Astrocyte of the spinal cord (primary cell): Measurements from ENCODE around the gene POLR2J.

Experiments used
- DNase-seq: peaks from one replicate; pipeline ENCODE4 v3.0.0; 2011; ENCODE audit warnings: low read depth, low spot score
- H3K4me3 ChIP-seq: 2 replicates; pipeline ENCODE4 v1.5.1; 2011; ENCODE audit warnings: low read depth, mild to moderate bottlenecking, low read length, moderate library complexity
- CTCF ChIP-seq: IDR thresholded peaks from 2 replicates; pipeline ENCODE4 v1.5.1; 2012; ENCODE audit warnings: low read depth, mild to moderate bottlenecking, low read length, inconsistent platforms
- in situ Hi-C: cut with HindIII; loops from 2 replicates; pipeline ENCODE4 v1.10.0; 2017; ENCODE audit warnings: low sequenced_read_pairs

Gene POLR2J

GRCh38 chr7:102426268-102427018 is 52.3 kb downstream of the POLR2J start:
- H3K4me3 ChIP-seq: no peak overlapping the region
- in situ Hi-C loops: no loop called here
- DNase-seq: no peak

GRCh38 chr7:102425639-102426267 is 53.0 kb downstream of the POLR2J start:
- in situ Hi-C loops: no loop called here
- no peak for TF ChIP-seq CTCF
- H3K4me3 ChIP-seq: no peak overlapping the region
- DNase-seq: no peak

More at GRCh38 chr7:102426268-102427018, 52.3 kb downstream of the POLR2J start:
- no peak for TF ChIP-seq CTCF

GRCh38 chr7:102424787-102425218 is 53.9 kb downstream of the POLR2J start:
- no peak overlapping the region for H3K4me3 ChIP-seq
- TF ChIP-seq CTCF: no peak
- DNase-seq: no peak
- in situ Hi-C loops: no loop called here

- in situ Hi-C loops: no loop called here
- no peak for TF ChIP-seq CTCF
- no peak overlapping the region for H3K4me3 ChIP-seq
- no peak for DNase-seq
Measured at GRCh38 chr7:102424129-102424551, 54.6 kb downstream of the POLR2J start.
